WTC11 (cell line): ENCODE measurements around the gene IFNGR1. TPM values are rescaled to one million over a fixed set of nuclear protein-coding genes. Genes with fewer than 3 reads are reported as not detected.

ENCODE experiments used
- ATAC-seq: fragments of 200-7000 bp; cut with Tn5 transposase; 2 replicates; pipeline ENCODE4 v1.10.0; 2021; ENCODE audit warnings: mild to moderate bottlenecking, moderate library complexity
- CTCF ChIA-PET: fragments of 300-600 bp; sonication (Branson Sonifier 250); formaldehyde crosslinking; loops from one replicate; lab custom pipeline; 2021; ENCODE audit warnings: antibody characterized with exemption; lab: Charles Lee
- POLR2A ChIA-PET: fragments of 350-600 bp; sonication (Branson Sonifier 250); formaldehyde crosslinking; loops from one replicate; lab custom pipeline; 2021; ENCODE audit warnings: antibody characterized with exemption; lab: Charles Lee
- DNase-seq: peaks from one replicate; pipeline ENCODE4 v3.0.0; 2021; ENCODE audit warnings: low spot score
- H3K27ac Mint-ChIP-seq: 2 replicates; pipeline ENCODE4 v1.8.0; 2021; ENCODE audit warnings: mixed read lengths
- H3K27me3 Mint-ChIP-seq: 2 replicates; pipeline ENCODE4 v1.8.0; 2021; ENCODE audit warnings: low read depth, mild to moderate bottlenecking, moderate library complexity, mixed read lengths
- H3K36me3 Mint-ChIP-seq: 2 replicates; pipeline ENCODE4 v1.8.0; 2021; ENCODE audit warnings: mixed read lengths
- H3K4me1 Mint-ChIP-seq: 2 replicates; pipeline ENCODE4 v1.8.0; 2022; ENCODE audit warnings: mixed read lengths
- H3K4me3 Mint-ChIP-seq: 2 replicates; pipeline ENCODE4 v1.8.0; 2021; ENCODE audit warnings: mild to moderate bottlenecking, moderate library complexity, mixed read lengths
- H3K9me3 Mint-ChIP-seq: 2 replicates; pipeline ENCODE4 v1.8.0; 2021; ENCODE audit warnings: mixed read lengths
- AFF4 ChIP-seq: sonication (generic); formaldehyde crosslinking; IDR thresholded peaks from 2 replicates; pipeline ENCODE4 v1.8.1; 2023; ENCODE audit warnings: mild to moderate bottlenecking, missing genetic modification reagents, borderline replicate concordance
- EMX1 ChIP-seq: fragments of 250-450 bp; sonication (Bioruptor Pico); IDR thresholded peaks from 2 replicates; pipeline ENCODE4 v1.8.0; 2021; ENCODE audit warnings: mild to moderate bottlenecking
- MYBL2 ChIP-seq: sonication (generic); formaldehyde crosslinking; IDR thresholded peaks from 2 replicates; pipeline ENCODE4 v1.8.1; 2023; ENCODE audit warnings: mild to moderate bottlenecking, moderate library complexity, missing genetic modification reagents
- NFATC4 ChIP-seq: fragments of 250-450 bp; sonication (Bioruptor Pico); IDR thresholded peaks from 2 replicates; pipeline ENCODE4 v1.9.0; 2021; ENCODE audit warnings: mild to moderate bottlenecking
- TEAD1 ChIP-seq: sonication (generic); formaldehyde crosslinking; IDR thresholded peaks from 2 replicates; pipeline ENCODE4 v1.8.0; 2022; ENCODE audit warnings: mild to moderate bottlenecking, missing genetic modification reagents
- USF2 ChIP-seq: sonication (generic); formaldehyde crosslinking; IDR thresholded peaks from 2 replicates; pipeline ENCODE4 v1.8.1; 2023; ENCODE audit warnings: mild to moderate bottlenecking, missing genetic modification reagents, moderate library complexity
- ZBTB21 ChIP-seq: sonication (generic); formaldehyde crosslinking; IDR thresholded peaks from 2 replicates; pipeline ENCODE4 v1.8.1; 2023; ENCODE audit warnings: mild to moderate bottlenecking, missing genetic modification reagents, borderline replicate concordance
- ZNF416 ChIP-seq: fragments of 250-450 bp; sonication (Bioruptor Pico); IDR thresholded peaks from 2 replicates; pipeline ENCODE4 v1.9.0; 2021; ENCODE audit warnings: mild to moderate bottlenecking, inconsistent platforms
- ZNF423 ChIP-seq: fragments of 250-450 bp; sonication (Bioruptor Pico); IDR thresholded peaks from 2 replicates; pipeline ENCODE4 v2.1.2; 2022; ENCODE audit warnings: mild to moderate bottlenecking, moderate library complexity
- total RNA-seq: library from RNA; stranded (reverse); gene quantifications from 3 replicates; pipeline ENCODE4 v1.2.3, GENCODE V29; 2021
- TF ChIP-seq, protein P1 (sequence below): sonication (generic); formaldehyde crosslinking; IDR thresholded peaks from 2 replicates; pipeline ENCODE4 v1.8.1; 2023; ENCODE audit warnings: mild to moderate bottlenecking, moderate library complexity, missing genetic modification reagents
- TF ChIP-seq, protein P2 (sequence below): fragments of 250-450 bp; sonication (Bioruptor Pico); IDR thresholded peaks from 2 replicates; pipeline ENCODE4 v1.9.0; 2021; ENCODE audit warnings: mild to moderate bottlenecking, borderline replicate concordance
- TF ChIP-seq, protein P3 (sequence below): fragments of 250-450 bp; sonication (Bioruptor Pico); IDR thresholded peaks from 2 replicates; pipeline ENCODE4 v1.9.0; 2021; ENCODE audit warnings: mild to moderate bottlenecking

Gene IFNGR1
- total RNA-seq, 1 experiment from 2014 or later: 17.6 TPM

- no peak for DNase-seq
- ATAC-seq: no peak
- H3K9me3 Mint-ChIP-seq: peaks cover 72% of the 10 kb centered on the region
- H3K27ac Mint-ChIP-seq: no peak overlapping the region
- peaks cover 12% of the 10 kb centered on the region for H3K4me1 Mint-ChIP-seq
- CTCF ChIA-PET: no interaction called here
- peaks cover 46% of the 10 kb centered on the region for H3K36me3 Mint-ChIP-seq
- H3K27me3 Mint-ChIP-seq: peaks cover 4% of the 10 kb centered on the region
- H3K4me3 Mint-ChIP-seq: no peak overlapping the region
- POLR2A ChIA-PET: no interaction called here
- no peak for TF ChIP-seq ZNF416
- no peak for TF ChIP-seq TEAD1 (CRISPR knock-in tag)
- TF ChIP-seq, protein P1, sequence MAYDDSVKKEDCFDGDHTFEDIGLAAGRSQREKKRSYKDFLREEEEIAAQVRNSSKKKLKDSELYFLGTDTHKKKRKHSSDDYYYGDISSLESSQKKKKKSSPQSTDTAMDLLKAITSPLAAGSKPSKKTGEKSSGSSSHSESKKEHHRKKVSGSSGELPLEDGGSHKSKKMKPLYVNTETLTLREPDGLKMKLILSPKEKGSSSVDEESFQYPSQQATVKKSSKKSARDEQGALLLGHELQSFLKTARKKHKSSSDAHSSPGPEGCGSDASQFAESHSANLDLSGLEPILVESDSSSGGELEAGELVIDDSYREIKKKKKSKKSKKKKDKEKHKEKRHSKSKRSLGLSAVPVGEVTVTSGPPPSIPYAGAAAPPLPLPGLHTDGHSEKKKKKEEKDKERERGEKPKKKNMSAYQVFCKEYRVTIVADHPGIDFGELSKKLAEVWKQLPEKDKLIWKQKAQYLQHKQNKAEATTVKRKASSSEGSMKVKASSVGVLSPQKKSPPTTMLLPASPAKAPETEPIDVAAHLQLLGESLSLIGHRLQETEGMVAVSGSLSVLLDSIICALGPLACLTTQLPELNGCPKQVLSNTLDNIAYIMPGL (CRISPR knock-in tag): no peak
- TF ChIP-seq MYBL2 (CRISPR knock-in tag): no peak
- TF ChIP-seq USF2 (CRISPR knock-in tag): no peak
- TF ChIP-seq ZNF423 (CRISPR knock-in tag): no peak
- no peak for TF ChIP-seq AFF4 (CRISPR knock-in tag)
These were observed 42.5 kb downstream of the IFNGR1 start for GRCh38 chr6:137176729-137177128.

GRCh38 chr6:137175868-137176245, 43.3 kb downstream of the IFNGR1 start:
- peaks cover 8% of the 10 kb centered on the region for H3K27me3 Mint-ChIP-seq

GRCh38 chr6:137175157-137175867, 43.9 kb downstream of the IFNGR1 start:
- Mint-ChIP-seq H3K27me3 (peaks cover 10% of the 10 kb centered on the region), H3K4me3 (no peak overlapping the region), H3K4me1 (peaks cover 26% of the 10 kb centered on the region), H3K27ac (no peak overlapping the region), H3K9me3 (peaks cover 66% of the 10 kb centered on the region), H3K36me3 (peaks cover 42% of the 10 kb centered on the region)
- TF ChIP-seq NFATC4 (no peak), EMX1 (CRISPR knock-in tag) (no peak)
- TF ChIP-seq, protein P2, sequence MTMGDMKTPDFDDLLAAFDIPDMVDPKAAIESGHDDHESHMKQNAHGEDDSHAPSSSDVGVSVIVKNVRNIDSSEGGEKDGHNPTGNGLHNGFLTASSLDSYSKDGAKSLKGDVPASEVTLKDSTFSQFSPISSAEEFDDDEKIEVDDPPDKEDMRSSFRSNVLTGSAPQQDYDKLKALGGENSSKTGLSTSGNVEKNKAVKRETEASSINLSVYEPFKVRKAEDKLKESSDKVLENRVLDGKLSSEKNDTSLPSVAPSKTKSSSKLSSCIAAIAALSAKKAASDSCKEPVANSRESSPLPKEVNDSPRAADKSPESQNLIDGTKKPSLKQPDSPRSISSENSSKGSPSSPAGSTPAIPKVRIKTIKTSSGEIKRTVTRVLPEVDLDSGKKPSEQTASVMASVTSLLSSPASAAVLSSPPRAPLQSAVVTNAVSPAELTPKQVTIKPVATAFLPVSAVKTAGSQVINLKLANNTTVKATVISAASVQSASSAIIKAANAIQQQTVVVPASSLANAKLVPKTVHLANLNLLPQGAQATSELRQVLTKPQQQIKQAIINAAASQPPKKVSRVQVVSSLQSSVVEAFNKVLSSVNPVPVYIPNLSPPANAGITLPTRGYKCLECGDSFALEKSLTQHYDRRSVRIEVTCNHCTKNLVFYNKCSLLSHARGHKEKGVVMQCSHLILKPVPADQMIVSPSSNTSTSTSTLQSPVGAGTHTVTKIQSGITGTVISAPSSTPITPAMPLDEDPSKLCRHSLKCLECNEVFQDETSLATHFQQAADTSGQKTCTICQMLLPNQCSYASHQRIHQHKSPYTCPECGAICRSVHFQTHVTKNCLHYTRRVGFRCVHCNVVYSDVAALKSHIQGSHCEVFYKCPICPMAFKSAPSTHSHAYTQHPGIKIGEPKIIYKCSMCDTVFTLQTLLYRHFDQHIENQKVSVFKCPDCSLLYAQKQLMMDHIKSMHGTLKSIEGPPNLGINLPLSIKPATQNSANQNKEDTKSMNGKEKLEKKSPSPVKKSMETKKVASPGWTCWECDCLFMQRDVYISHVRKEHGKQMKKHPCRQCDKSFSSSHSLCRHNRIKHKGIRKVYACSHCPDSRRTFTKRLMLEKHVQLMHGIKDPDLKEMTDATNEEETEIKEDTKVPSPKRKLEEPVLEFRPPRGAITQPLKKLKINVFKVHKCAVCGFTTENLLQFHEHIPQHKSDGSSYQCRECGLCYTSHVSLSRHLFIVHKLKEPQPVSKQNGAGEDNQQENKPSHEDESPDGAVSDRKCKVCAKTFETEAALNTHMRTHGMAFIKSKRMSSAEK (CRISPR knock-in tag): no peak
- ChIA-PET CTCF (no interaction called here), POLR2A (no interaction called here)
- ATAC-seq: no peak
- DNase-seq: no peak

More at GRCh38 chr6:137175868-137176245, 43.3 kb downstream of the IFNGR1 start:
- H3K9me3 Mint-ChIP-seq: peaks cover 66% of the 10 kb centered on the region
- CTCF ChIA-PET: no interaction called here
- no peak overlapping the region for H3K27ac Mint-ChIP-seq
- POLR2A ChIA-PET: no interaction called here
- no peak overlapping the region for H3K4me3 Mint-ChIP-seq
- ATAC-seq (no peak), DNase-seq (no peak)
- peaks cover 42% of the 10 kb centered on the region for H3K36me3 Mint-ChIP-seq
- peaks cover 20% of the 10 kb centered on the region for H3K4me1 Mint-ChIP-seq
- no peak for TF ChIP-seq ZBTB21 (CRISPR knock-in tag)
- TF ChIP-seq, protein P3, sequence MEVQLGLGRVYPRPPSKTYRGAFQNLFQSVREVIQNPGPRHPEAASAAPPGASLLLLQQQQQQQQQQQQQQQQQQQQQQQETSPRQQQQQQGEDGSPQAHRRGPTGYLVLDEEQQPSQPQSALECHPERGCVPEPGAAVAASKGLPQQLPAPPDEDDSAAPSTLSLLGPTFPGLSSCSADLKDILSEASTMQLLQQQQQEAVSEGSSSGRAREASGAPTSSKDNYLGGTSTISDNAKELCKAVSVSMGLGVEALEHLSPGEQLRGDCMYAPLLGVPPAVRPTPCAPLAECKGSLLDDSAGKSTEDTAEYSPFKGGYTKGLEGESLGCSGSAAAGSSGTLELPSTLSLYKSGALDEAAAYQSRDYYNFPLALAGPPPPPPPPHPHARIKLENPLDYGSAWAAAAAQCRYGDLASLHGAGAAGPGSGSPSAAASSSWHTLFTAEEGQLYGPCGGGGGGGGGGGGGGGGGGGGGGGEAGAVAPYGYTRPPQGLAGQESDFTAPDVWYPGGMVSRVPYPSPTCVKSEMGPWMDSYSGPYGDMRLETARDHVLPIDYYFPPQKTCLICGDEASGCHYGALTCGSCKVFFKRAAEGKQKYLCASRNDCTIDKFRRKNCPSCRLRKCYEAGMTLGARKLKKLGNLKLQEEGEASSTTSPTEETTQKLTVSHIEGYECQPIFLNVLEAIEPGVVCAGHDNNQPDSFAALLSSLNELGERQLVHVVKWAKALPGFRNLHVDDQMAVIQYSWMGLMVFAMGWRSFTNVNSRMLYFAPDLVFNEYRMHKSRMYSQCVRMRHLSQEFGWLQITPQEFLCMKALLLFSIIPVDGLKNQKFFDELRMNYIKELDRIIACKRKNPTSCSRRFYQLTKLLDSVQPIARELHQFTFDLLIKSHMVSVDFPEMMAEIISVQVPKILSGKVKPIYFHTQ: no peak
